ENCODE measurements around the gene DDO.
"Not testable (repeated sequence)": the region's sequence is repeated elsewhere in the genome, so short reads cannot be mapped to it uniquely, and the experiment has no call there.

DDO gene

GRCh38 chr6:110415086-110415916, at the start of gene DDO:
Gene DDO (minus strand): TSS chr6:110415575. CDS start chr6:110413462, 2,113 bp downstream.
- Histone ChIP-seq H3K27ac (ENCODE audit: low read depth, low read length) (no peak within 1 kb of the TSS), H3K36me3 (ENCODE audit: control insufficient read depth, insufficient read depth, low read length) (no peaks in the 10 kb centered on the region), H3K9me3 (ENCODE audit: control insufficient read depth, insufficient read depth, low read depth, low read length) (peaks cover 3% of the 10 kb centered on the region; the same call in 1 of the 2 replicates), H3K4me1 (ENCODE audit: control insufficient read depth, insufficient read depth, low read length) (no peaks in the 10 kb centered on the region), H3K9ac (ENCODE audit: low read length) (no peak within 1 kb of the TSS), H3K27me3 (ENCODE audit: control insufficient read depth, insufficient read depth, low read length) (no peaks in the 10 kb centered on the region), H3K4me3 (ENCODE audit: low read depth, low read length) (no peak within 1 kb of the TSS)

GRCh38 chr6:110462884-110463481, 47.6 kb upstream of the DDO start:
- Histone ChIP-seq H3K27me3 (ENCODE audit: control insufficient read depth, insufficient read depth, low read length) (no peaks in the 10 kb centered on the region), H3K4me1 (ENCODE audit: control insufficient read depth, insufficient read depth, low read length) (no peaks in the 10 kb centered on the region), H3K9me3 (ENCODE audit: control insufficient read depth, insufficient read depth, low read depth, low read length) (peaks cover 25% of the 10 kb centered on the region), H3K9ac (ENCODE audit: low read length) (no peak overlapping the region), H3K36me3 (ENCODE audit: control insufficient read depth, insufficient read depth, low read length) (no peaks in the 10 kb centered on the region), H3K27ac (ENCODE audit: low read depth, low read length) (no peak overlapping the region), H3K4me3 (ENCODE audit: low read depth, low read length) (no peak overlapping the region)

GRCh38 chr6:110461376-110461775, 46.0 kb upstream of the DDO start:
- Histone ChIP-seq H3K27ac (ENCODE audit: low read depth, low read length) (no peak overlapping the region), H3K36me3 (ENCODE audit: control insufficient read depth, insufficient read depth, low read length) (no peaks in the 10 kb centered on the region), H3K9me3 (ENCODE audit: control insufficient read depth, insufficient read depth, low read depth, low read length) (peaks cover 29% of the 10 kb centered on the region), H3K9ac (ENCODE audit: low read length) (no peak overlapping the region), H3K4me1 (ENCODE audit: control insufficient read depth, insufficient read depth, low read length) (no peaks in the 10 kb centered on the region), H3K4me3 (ENCODE audit: low read depth, low read length) (no peak overlapping the region), H3K27me3 (ENCODE audit: control insufficient read depth, insufficient read depth, low read length) (no peaks in the 10 kb centered on the region)

- no peaks in the 10 kb centered on the region for H3K36me3 ChIP-seq (ENCODE audit: control insufficient read depth, insufficient read depth, low read length)
- H3K9ac ChIP-seq (ENCODE audit: low read length) = no peak overlapping the region
- H3K4me1 ChIP-seq (ENCODE audit: control insufficient read depth, insufficient read depth, low read length) = no peaks in the 10 kb centered on the region
- peaks cover 25% of the 10 kb centered on the region for H3K9me3 ChIP-seq (ENCODE audit: control insufficient read depth, insufficient read depth, low read depth, low read length)
- no peaks in the 10 kb centered on the region for H3K27me3 ChIP-seq (ENCODE audit: control insufficient read depth, insufficient read depth, low read length)
- H3K4me3 ChIP-seq (ENCODE audit: low read depth, low read length) = no peak overlapping the region
- no peak overlapping the region for H3K27ac ChIP-seq (ENCODE audit: low read depth, low read length)
Measured at GRCh38 chr6:110459137-110459536, 43.8 kb upstream of the DDO start.

GRCh38 chr6:110458476-110458875, 43.1 kb upstream of the DDO start:
- Histone ChIP-seq H3K4me1 (ENCODE audit: control insufficient read depth, insufficient read depth, low read length) (no peaks in the 10 kb centered on the region), H3K27ac (ENCODE audit: low read depth, low read length) (no peak overlapping the region), H3K9ac (ENCODE audit: low read length) (no peak overlapping the region), H3K36me3 (ENCODE audit: control insufficient read depth, insufficient read depth, low read length) (no peaks in the 10 kb centered on the region), H3K4me3 (ENCODE audit: low read depth, low read length) (no peak overlapping the region), H3K9me3 (ENCODE audit: control insufficient read depth, insufficient read depth, low read depth, low read length) (peaks cover 20% of the 10 kb centered on the region), H3K27me3 (ENCODE audit: control insufficient read depth, insufficient read depth, low read length) (no peaks in the 10 kb centered on the region)

- H3K4me1 ChIP-seq (ENCODE audit: control insufficient read depth, insufficient read depth, low read length); H3K27ac ChIP-seq (ENCODE audit: low read depth, low read length); H3K9ac ChIP-seq (ENCODE audit: low read length); H3K4me3 ChIP-seq (ENCODE audit: low read depth, low read length); H3K27me3 ChIP-seq (ENCODE audit: control insufficient read depth, insufficient read depth, low read length); H3K36me3 ChIP-seq (ENCODE audit: control insufficient read depth, insufficient read depth, low read length): not testable (repeated sequence)
- H3K9me3 ChIP-seq (ENCODE audit: control insufficient read depth, insufficient read depth, low read depth, low read length) = peaks cover 15% of the 10 kb centered on the region
Measured at GRCh38 chr6:110457567-110458175, 42.3 kb upstream of the DDO start.

- Histone ChIP-seq H3K9me3 (ENCODE audit: control insufficient read depth, insufficient read depth, low read depth, low read length) (peaks cover 15% of the 10 kb centered on the region), H3K4me3 (ENCODE audit: low read depth, low read length) (no peak overlapping the region), H3K9ac (ENCODE audit: low read length) (no peak overlapping the region), H3K4me1 (ENCODE audit: control insufficient read depth, insufficient read depth, low read length) (no peaks in the 10 kb centered on the region), H3K36me3 (ENCODE audit: control insufficient read depth, insufficient read depth, low read length) (no peaks in the 10 kb centered on the region), H3K27me3 (ENCODE audit: control insufficient read depth, insufficient read depth, low read length) (no peaks in the 10 kb centered on the region), H3K27ac (ENCODE audit: low read depth, low read length) (no peak overlapping the region)
Measured at GRCh38 chr6:110456694-110457093, 41.3 kb upstream of the DDO start.

- H3K27me3 ChIP-seq (ENCODE audit: control insufficient read depth, insufficient read depth, low read length) = no peaks in the 10 kb centered on the region
- no peaks in the 10 kb centered on the region for H3K4me1 ChIP-seq (ENCODE audit: control insufficient read depth, insufficient read depth, low read length)
Measured at GRCh38 chr6:110449541-110449895, 34.1 kb upstream of the DDO start.

GRCh38 chr6:110448846-110449540, 33.6 kb upstream of the DDO start:
- Histone ChIP-seq H3K36me3 (ENCODE audit: control insufficient read depth, insufficient read depth, low read length) (no peaks in the 10 kb centered on the region), H3K27me3 (ENCODE audit: control insufficient read depth, insufficient read depth, low read length) (no peaks in the 10 kb centered on the region), H3K4me3 (ENCODE audit: low read depth, low read length) (no peak overlapping the region), H3K4me1 (ENCODE audit: control insufficient read depth, insufficient read depth, low read length) (no peaks in the 10 kb centered on the region), H3K9me3 (ENCODE audit: control insufficient read depth, insufficient read depth, low read depth, low read length) (no peaks in the 10 kb centered on the region), H3K9ac (ENCODE audit: low read length) (no peak overlapping the region), H3K27ac (ENCODE audit: low read depth, low read length) (no peak overlapping the region)

More at GRCh38 chr6:110449541-110449895, 34.1 kb upstream of the DDO start:
- no peak overlapping the region for H3K4me3 ChIP-seq (ENCODE audit: low read depth, low read length)
- no peaks in the 10 kb centered on the region for H3K9me3 ChIP-seq (ENCODE audit: control insufficient read depth, insufficient read depth, low read depth, low read length)
- no peaks in the 10 kb centered on the region for H3K36me3 ChIP-seq (ENCODE audit: control insufficient read depth, insufficient read depth, low read length)
- no peak overlapping the region for H3K9ac ChIP-seq (ENCODE audit: low read length)
- no peak overlapping the region for H3K27ac ChIP-seq (ENCODE audit: low read depth, low read length)

GRCh38 chr6:110447761-110448160, 32.4 kb upstream of the DDO start:
- no peaks in the 10 kb centered on the region for H3K4me1 ChIP-seq (ENCODE audit: control insufficient read depth, insufficient read depth, low read length)

GRCh38 chr6:110446405-110446804, 31.0 kb upstream of the DDO start:
- no peak overlapping the region for H3K9ac ChIP-seq (ENCODE audit: low read length)

More at GRCh38 chr6:110447761-110448160, 32.4 kb upstream of the DDO start:
- no peak overlapping the region for H3K27ac ChIP-seq (ENCODE audit: low read depth, low read length)
- H3K9me3 ChIP-seq (ENCODE audit: control insufficient read depth, insufficient read depth, low read depth, low read length) = no peaks in the 10 kb centered on the region
- H3K27me3 ChIP-seq (ENCODE audit: control insufficient read depth, insufficient read depth, low read length) = no peaks in the 10 kb centered on the region
- H3K36me3 ChIP-seq (ENCODE audit: control insufficient read depth, insufficient read depth, low read length) = no peaks in the 10 kb centered on the region
- H3K9ac ChIP-seq (ENCODE audit: low read length) = no peak overlapping the region
- H3K4me3 ChIP-seq (ENCODE audit: low read depth, low read length) = no peak overlapping the region

More at GRCh38 chr6:110446405-110446804, 31.0 kb upstream of the DDO start:
- Histone ChIP-seq H3K9me3 (ENCODE audit: control insufficient read depth, insufficient read depth, low read depth, low read length) (no peaks in the 10 kb centered on the region), H3K4me1 (ENCODE audit: control insufficient read depth, insufficient read depth, low read length) (no peaks in the 10 kb centered on the region), H3K4me3 (ENCODE audit: low read depth, low read length) (no peak overlapping the region), H3K36me3 (ENCODE audit: control insufficient read depth, insufficient read depth, low read length) (no peaks in the 10 kb centered on the region), H3K27ac (ENCODE audit: low read depth, low read length) (no peak overlapping the region), H3K27me3 (ENCODE audit: control insufficient read depth, insufficient read depth, low read length) (no peaks in the 10 kb centered on the region)
